ENCODE measurements around the gene GCG.

- TF ChIP-seq CTCF (IDR thresholded peaks at IDR 0.05) (no peak), POLR2A (IDR thresholded peaks at IDR 0.05) (no peak), POLR2AphosphoS5 (IDR thresholded peaks at IDR 0.05) (no peak)
These were observed 48.5 kb downstream of the GCG start for GRCh38 chr2:162103443-162104009.

Measured in stomach (tissue), 4 donors.